ENCODE results near the gene OXNAD1. TPM values are rescaled to one million over a fixed set of nuclear protein-coding genes. Genes with fewer than 3 reads are reported as not detected.

Gene OXNAD1
- total RNA-seq, 1 donor from 2014 or later = 26.6 TPM

- Histone ChIP-seq H3K36me3 (ENCODE audit: control insufficient read depth in 3 of 3, insufficient read depth in 3 of 3, low read length in 3 of 3) (peaks cover 9 to 25% (median 14%) of the 10 kb centered on the region in 3 donors), H3K27me3 (ENCODE audit: control insufficient read depth in 3 of 3, insufficient read depth in 3 of 3, low read length in 3 of 3) (no peaks in the 10 kb centered on the region), H3K9ac (ENCODE audit: low read depth in 1 of 3, low read length in 3 of 3) (no peak overlapping the region), H3K4me3 (ENCODE audit: low read length in 3 of 3) (no peak overlapping the region), H3K9me3 (ENCODE audit: control insufficient read depth in 3 of 3, low read length in 3 of 3) (no peaks in the 10 kb centered on the region), H3K4me1 (ENCODE audit: control insufficient read depth in 3 of 3, insufficient read depth in 3 of 3, low read length in 3 of 3) (no peaks in the 10 kb centered on the region), H3K27ac (ENCODE audit: low read depth, low read length) (no peak overlapping the region)
These were observed 33.9 kb downstream of the OXNAD1 start for GRCh38 chr3:16298891-16299290.

DNA sequence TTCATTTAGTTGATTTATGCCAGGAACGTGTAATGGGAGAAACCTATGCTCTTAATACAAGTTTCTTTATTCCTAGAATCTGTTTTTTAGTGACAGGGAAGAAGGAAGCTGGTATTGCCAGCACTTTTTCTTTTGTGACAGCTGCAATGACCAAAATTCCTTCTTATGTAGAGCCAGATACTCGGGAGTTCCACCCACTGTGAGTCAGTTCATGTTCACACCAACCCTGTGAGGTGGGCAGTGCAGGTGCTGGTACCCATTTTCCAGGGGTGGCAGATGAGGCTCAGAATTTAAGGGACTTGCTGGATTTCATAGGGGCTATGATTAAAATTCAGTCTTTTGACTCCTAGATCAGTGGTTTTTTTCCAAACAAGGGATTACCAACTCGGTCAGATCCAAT is 34.7 kb downstream of the OXNAD1 start:
- no peaks in the 10 kb centered on the region for H3K9me3 ChIP-seq (ENCODE audit: control insufficient read depth in 3 of 3, low read length in 3 of 3)
- no peaks in the 10 kb centered on the region for H3K27me3 ChIP-seq (ENCODE audit: control insufficient read depth in 3 of 3, insufficient read depth in 3 of 3, low read length in 3 of 3)
- H3K4me1 ChIP-seq (ENCODE audit: control insufficient read depth in 3 of 3, insufficient read depth in 3 of 3, low read length in 3 of 3) = no peaks in the 10 kb centered on the region
- peaks cover 9 to 27% (median 16%) of the 10 kb centered on the region in 3 donors for H3K36me3 ChIP-seq (ENCODE audit: control insufficient read depth in 3 of 3, insufficient read depth in 3 of 3, low read length in 3 of 3)
- no peak overlapping the region for H3K9ac ChIP-seq (ENCODE audit: low read depth in 1 of 3, low read length in 3 of 3)
- H3K27ac ChIP-seq (ENCODE audit: low read depth, low read length) = no peak overlapping the region
- no peak overlapping the region for H3K4me3 ChIP-seq (ENCODE audit: low read length in 3 of 3)

DNA sequence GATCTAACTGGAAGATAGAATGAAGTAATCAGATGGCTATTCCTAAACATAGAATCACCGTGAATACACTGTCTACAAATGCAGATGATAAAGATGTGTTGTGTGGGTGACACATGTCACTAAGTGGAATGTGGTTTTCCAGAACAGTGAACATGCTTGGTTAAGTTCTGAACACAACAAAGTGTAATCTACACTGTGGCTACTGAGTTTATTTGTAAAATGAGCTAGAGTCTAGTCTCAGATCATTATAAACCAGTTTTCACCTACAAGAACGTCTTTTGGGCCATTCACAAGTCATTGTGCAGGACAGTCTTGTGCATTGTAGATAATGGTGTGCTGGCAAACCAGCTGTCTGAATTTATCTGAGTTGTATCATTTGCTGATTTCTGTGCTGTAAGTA is 35.3 kb downstream of the OXNAD1 start:
- Histone ChIP-seq H3K9ac (ENCODE audit: low read depth in 1 of 3, low read length in 3 of 3) (no peak overlapping the region), H3K27ac (ENCODE audit: low read depth, low read length) (no peak overlapping the region), H3K27me3 (ENCODE audit: control insufficient read depth in 3 of 3, insufficient read depth in 3 of 3, low read length in 3 of 3) (no peaks in the 10 kb centered on the region), H3K36me3 (ENCODE audit: control insufficient read depth in 3 of 3, insufficient read depth in 3 of 3, low read length in 3 of 3) (peaks cover 9 to 25% (median 21%) of the 10 kb centered on the region in 3 donors), H3K4me1 (ENCODE audit: control insufficient read depth in 3 of 3, insufficient read depth in 3 of 3, low read length in 3 of 3) (no peaks in the 10 kb centered on the region), H3K9me3 (ENCODE audit: control insufficient read depth in 3 of 3, low read length in 3 of 3) (no peaks in the 10 kb centered on the region), H3K4me3 (ENCODE audit: low read length in 3 of 3) (no peak overlapping the region)

DNA sequence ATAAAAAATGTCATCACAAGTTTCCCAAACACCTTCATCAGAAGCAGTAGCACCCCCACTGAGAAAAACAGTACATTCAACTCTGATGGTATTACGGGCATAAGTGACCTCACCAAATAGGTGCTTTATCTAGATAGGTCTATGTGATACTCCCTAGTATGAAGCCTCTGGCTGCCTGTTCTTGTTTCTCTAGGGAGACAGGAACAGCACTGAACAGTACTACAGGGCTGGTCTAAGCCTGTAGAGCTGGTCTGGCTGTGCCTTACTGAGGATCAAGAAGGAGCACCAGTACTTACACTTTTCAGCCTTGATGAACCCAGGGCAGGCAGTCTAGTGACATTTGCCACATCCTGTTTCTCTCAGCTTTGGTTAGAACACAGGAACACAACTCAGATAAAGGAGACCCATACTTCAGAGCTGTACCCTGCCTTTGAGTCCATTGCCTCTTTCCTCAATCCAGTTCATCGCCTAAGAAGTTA is 35.9 kb downstream of the OXNAD1 start:
- H3K36me3 ChIP-seq (ENCODE audit: control insufficient read depth in 3 of 3, insufficient read depth in 3 of 3, low read length in 3 of 3) = peaks cover 14 to 24% (median 20%) of the 10 kb centered on the region in 3 donors
- H3K9me3 ChIP-seq (ENCODE audit: control insufficient read depth in 3 of 3, low read length in 3 of 3) = no peaks in the 10 kb centered on the region
- no peaks in the 10 kb centered on the region for H3K4me1 ChIP-seq (ENCODE audit: control insufficient read depth in 3 of 3, insufficient read depth in 3 of 3, low read length in 3 of 3)
- H3K9ac ChIP-seq (ENCODE audit: low read depth in 1 of 3, low read length in 3 of 3) = no peak overlapping the region
- H3K27me3 ChIP-seq (ENCODE audit: control insufficient read depth in 3 of 3, insufficient read depth in 3 of 3, low read length in 3 of 3) = no peaks in the 10 kb centered on the region
- no peak overlapping the region for H3K4me3 ChIP-seq (ENCODE audit: low read length in 3 of 3)
- H3K27ac ChIP-seq (ENCODE audit: low read depth, low read length) = no peak overlapping the region

DNA sequence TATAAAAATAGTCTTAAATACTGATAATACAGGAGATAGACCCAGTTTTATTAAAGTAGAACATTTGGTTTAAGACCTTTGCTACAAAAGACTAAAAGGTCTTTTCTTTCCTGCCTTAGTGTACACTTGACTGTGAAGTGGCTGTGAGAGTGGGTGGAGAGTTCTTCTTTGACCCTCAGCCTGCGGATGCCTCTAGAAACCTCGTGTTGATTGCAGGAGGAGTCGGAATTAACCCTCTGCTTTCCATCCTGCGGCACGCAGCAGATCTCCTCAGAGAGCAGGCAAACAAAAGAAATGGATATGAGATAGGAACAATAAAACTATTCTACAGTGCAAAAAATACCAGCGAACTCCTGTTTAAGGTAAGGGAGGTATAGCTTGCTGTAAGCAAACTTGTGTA is 36.5 kb downstream of the OXNAD1 start:
- Histone ChIP-seq H3K9ac (ENCODE audit: low read depth in 1 of 3, low read length in 3 of 3) (no peak overlapping the region), H3K27me3 (ENCODE audit: control insufficient read depth in 3 of 3, insufficient read depth in 3 of 3, low read length in 3 of 3) (no peaks in the 10 kb centered on the region), H3K4me3 (ENCODE audit: low read length in 3 of 3) (no peak overlapping the region), H3K4me1 (ENCODE audit: control insufficient read depth in 3 of 3, insufficient read depth in 3 of 3, low read length in 3 of 3) (no peaks in the 10 kb centered on the region), H3K27ac (ENCODE audit: low read depth, low read length) (no peak overlapping the region), H3K36me3 (ENCODE audit: control insufficient read depth in 3 of 3, insufficient read depth in 3 of 3, low read length in 3 of 3) (peaks cover 16 to 25% (median 19%) of the 10 kb centered on the region in 3 donors), H3K9me3 (ENCODE audit: control insufficient read depth in 3 of 3, low read length in 3 of 3) (no peaks in the 10 kb centered on the region)

GRCh38 chr3:16302082-16302631 is 37.1 kb downstream of the OXNAD1 start:
- no peaks in the 10 kb centered on the region for H3K9me3 ChIP-seq (ENCODE audit: control insufficient read depth in 3 of 3, low read length in 3 of 3)
- no peak overlapping the region for H3K9ac ChIP-seq (ENCODE audit: low read depth in 1 of 3, low read length in 3 of 3)
- no peaks in the 10 kb centered on the region for H3K4me1 ChIP-seq (ENCODE audit: control insufficient read depth in 3 of 3, insufficient read depth in 3 of 3, low read length in 3 of 3)
- peaks cover 16 to 25% (median 19%) of the 10 kb centered on the region in 3 donors for H3K36me3 ChIP-seq (ENCODE audit: control insufficient read depth in 3 of 3, insufficient read depth in 3 of 3, low read length in 3 of 3)
- no peak overlapping the region for H3K27ac ChIP-seq (ENCODE audit: low read depth, low read length)
- H3K4me3 ChIP-seq (ENCODE audit: low read length in 3 of 3) = no peak overlapping the region
- H3K27me3 ChIP-seq (ENCODE audit: control insufficient read depth in 3 of 3, insufficient read depth in 3 of 3, low read length in 3 of 3) = no peaks in the 10 kb centered on the region

DNA sequence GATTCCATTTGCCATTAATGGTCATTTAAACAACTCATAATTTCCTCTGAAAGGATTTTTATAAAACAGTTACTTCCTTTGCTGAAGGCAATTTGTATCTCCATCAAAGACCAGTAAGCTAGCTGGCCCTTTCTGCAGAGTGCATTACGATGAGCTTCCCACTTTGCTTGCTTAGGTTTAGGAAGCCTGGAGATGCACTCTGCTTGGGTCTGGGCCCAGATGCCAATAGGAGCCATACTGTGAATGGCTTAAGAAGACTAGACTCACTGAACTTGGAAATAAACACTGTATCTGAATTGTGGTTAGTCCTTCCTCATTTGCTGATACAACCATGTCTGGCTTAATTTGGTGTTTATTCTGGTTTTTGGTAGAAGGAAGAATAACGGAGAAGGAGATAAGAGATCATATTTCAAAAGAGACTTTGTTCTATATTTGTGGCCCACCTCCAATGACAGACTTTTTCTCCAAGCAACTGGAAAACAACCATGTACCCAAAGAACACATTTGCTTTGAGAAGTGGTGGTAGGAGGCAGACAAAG is 38.1 kb downstream of the OXNAD1 start:
- Histone ChIP-seq H3K4me1 (ENCODE audit: control insufficient read depth in 3 of 3, insufficient read depth in 3 of 3, low read length in 3 of 3) (no peaks in the 10 kb centered on the region), H3K27ac (ENCODE audit: low read depth, low read length) (no peak overlapping the region), H3K4me3 (ENCODE audit: low read length in 3 of 3) (no peak overlapping the region), H3K27me3 (ENCODE audit: control insufficient read depth in 3 of 3, insufficient read depth in 3 of 3, low read length in 3 of 3) (no peaks in the 10 kb centered on the region), H3K36me3 (ENCODE audit: control insufficient read depth in 3 of 3, insufficient read depth in 3 of 3, low read length in 3 of 3) (peaks cover 16 to 25% (median 19%) of the 10 kb centered on the region in 3 donors), H3K9ac (ENCODE audit: low read depth in 1 of 3, low read length in 3 of 3) (no peak overlapping the region), H3K9me3 (ENCODE audit: control insufficient read depth in 3 of 3, low read length in 3 of 3) (no peaks in the 10 kb centered on the region)

DNA sequence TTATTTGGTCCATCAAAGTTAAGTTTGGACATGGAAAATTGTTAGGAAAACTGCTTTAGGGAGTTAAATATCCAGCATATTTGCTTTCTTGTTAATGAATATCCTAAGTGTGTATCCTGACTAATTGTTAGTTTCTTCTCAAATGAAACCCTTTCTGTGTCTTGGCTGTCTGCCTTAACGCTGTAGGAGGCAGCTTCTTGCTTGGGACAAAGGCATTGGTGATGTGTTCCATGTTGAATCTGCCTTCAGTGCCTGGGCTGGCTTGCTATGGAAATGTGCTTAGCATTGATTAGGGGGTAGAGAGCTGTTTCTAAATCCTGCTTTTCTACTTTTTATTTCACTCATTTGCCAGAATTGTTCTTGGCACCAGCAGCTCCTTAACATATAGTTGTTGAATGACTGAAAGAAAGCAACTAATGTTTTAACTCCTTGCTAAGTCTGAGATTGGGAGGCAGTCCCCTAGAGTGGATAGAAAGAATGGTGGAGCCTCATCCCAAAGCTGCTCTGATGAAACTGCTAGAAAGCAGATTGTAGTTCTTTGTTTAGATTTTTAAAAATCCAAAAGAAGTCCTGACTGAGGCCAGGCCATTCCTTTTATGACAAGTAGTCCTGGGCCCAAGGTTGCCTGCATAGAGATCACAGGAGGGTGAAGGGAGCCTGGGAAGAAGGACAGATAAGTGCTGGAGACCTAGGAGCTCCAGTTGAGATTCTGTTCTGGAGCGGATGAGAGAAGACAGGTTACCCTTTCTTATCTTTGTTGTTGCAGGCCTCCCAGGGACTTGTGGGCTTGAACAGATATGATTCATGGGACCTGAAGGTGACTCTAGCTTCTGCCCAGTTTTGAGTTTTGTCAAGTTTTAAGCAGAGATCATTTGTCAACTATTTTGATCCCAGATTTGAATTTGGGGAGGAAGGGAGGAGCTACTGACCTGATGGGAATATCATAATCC is 39.3 kb downstream of the OXNAD1 start:
- Histone ChIP-seq H3K9ac (ENCODE audit: low read depth in 1 of 3, low read length in 3 of 3) (no peak overlapping the region), H3K4me1 (ENCODE audit: control insufficient read depth in 3 of 3, insufficient read depth in 3 of 3, low read length in 3 of 3) (no peaks in the 10 kb centered on the region), H3K9me3 (ENCODE audit: control insufficient read depth in 3 of 3, low read length in 3 of 3) (no peaks in the 10 kb centered on the region), H3K27me3 (ENCODE audit: control insufficient read depth in 3 of 3, insufficient read depth in 3 of 3, low read length in 3 of 3) (no peaks in the 10 kb centered on the region), H3K27ac (ENCODE audit: low read depth, low read length) (no peak overlapping the region), H3K36me3 (ENCODE audit: control insufficient read depth in 3 of 3, insufficient read depth in 3 of 3, low read length in 3 of 3) (peaks cover 16 to 25% (median 19%) of the 10 kb centered on the region in 3 donors), H3K4me3 (ENCODE audit: low read length in 3 of 3) (no peak overlapping the region)

GRCh38 chr3:16305111-16305541 is 40.1 kb downstream of the OXNAD1 start:
- Histone ChIP-seq H3K4me1 (ENCODE audit: control insufficient read depth in 3 of 3, insufficient read depth in 3 of 3, low read length in 3 of 3) (no peaks in the 10 kb centered on the region), H3K36me3 (ENCODE audit: control insufficient read depth in 3 of 3, insufficient read depth in 3 of 3, low read length in 3 of 3) (peaks cover 16 to 25% (median 17%) of the 10 kb centered on the region in 3 donors), H3K9me3 (ENCODE audit: control insufficient read depth in 3 of 3, low read length in 3 of 3) (no peaks in the 10 kb centered on the region), H3K27ac (ENCODE audit: low read depth, low read length) (no peak overlapping the region), H3K27me3 (ENCODE audit: control insufficient read depth in 3 of 3, insufficient read depth in 3 of 3, low read length in 3 of 3) (no peaks in the 10 kb centered on the region), H3K4me3 (ENCODE audit: low read length in 3 of 3) (no peak overlapping the region), H3K9ac (ENCODE audit: low read depth in 1 of 3, low read length in 3 of 3) (no peak overlapping the region)
